Measurements from ENCODE around the gene FRRS1L. TPM values are rescaled to one million over a fixed set of nuclear protein-coding genes. Genes with fewer than 3 reads are reported as not detected.
A peak's percentile ranks its signal among the peaks of the same experiment; 100 is the strongest.

Gene FRRS1L
- total and polyA plus RNA-seq, 2 of the 13 experiments (the other 11 are each of a cell fraction or from before 2014, with no cell fraction given): 0.02 to 0.03 TPM

GRCh38 chr9:109133533-109133932, 33.5 kb downstream of the FRRS1L start:
- no peak overlapping the region for H3K27ac ChIP-seq (ENCODE audit: extremely low read length, insufficient read depth, low read length)
- H4K20me1 ChIP-seq (ENCODE audit: insufficient read depth, low read length): no peaks in the 10 kb centered on the region
- peaks cover 59% of the 10 kb centered on the region for H3K4me1 ChIP-seq (ENCODE audit: insufficient read depth, low read length)
- DNase-seq (ENCODE audit: low spot score) (no peak), ATAC-seq (no peak), FAIRE-seq (no peak)
- no peaks in the 10 kb centered on the region for H3K9me3 ChIP-seq (ENCODE audit: low read length)
- no peaks in the 10 kb centered on the region for H3K27me3 ChIP-seq (ENCODE audit: control insufficient read depth in 1 of 2, insufficient read depth in 2 of 2, low read length in 2 of 2)
- ChIA-PET POLR2A (no interaction called here), CTCF (ENCODE audit: low intra/inter-chr PET ratio, low total read pairs) (no interaction called here)
- no peak overlapping the region for H3K4me3 ChIP-seq (replicated peaks in 1 of 3; ENCODE audit: insufficient read depth in 1 of 3, low read depth in 2 of 3, low read length in 3 of 3)
- TF ChIP-seq MAFK (conservative IDR thresholded peaks at IDR 0.05 in 1 of 2, IDR thresholded peaks at IDR 0.05 in 1 of 2; ENCODE audit: low read length in 2 of 2) (peak in 1 of 2 experiments; percentile 64; a peak in 2 of 4 replicates), ZNF577 (CRISPR knock-in tag; IDR thresholded peaks at IDR 0.05; ENCODE audit: borderline replicate concordance, low read depth) (no peak)
- in situ Hi-C loops (cut with HindIII; ENCODE audit: extremely low pct_ligation_motif_present, low pct_unique_long_range_greater_than_20kb): no loop called here
- H3K36me3 ChIP-seq (replicated peaks in 1 of 2; ENCODE audit: control insufficient read depth in 1 of 2, insufficient read depth in 2 of 2, low read length in 2 of 2): no peaks in the 10 kb centered on the region
- no peaks in the 10 kb centered on the region for H3K79me2 ChIP-seq (ENCODE audit: insufficient read depth, low read length)
- H2AFZ ChIP-seq (ENCODE audit: low read length): no peak overlapping the region
- WGBS (ENCODE audit: low lambda C conversion rate): 96% methylated on average over 2 of the region's 2 CpGs
- H3K4me2 ChIP-seq (ENCODE audit: low read depth, low read length): no peak overlapping the region
- intact Hi-C loops (cut with micrococcal nuclease; ENCODE audit: unreplicated experiment): loop anchor here (2.0 kb wide), 1 partner anchor 49 kb away; no protein-coding TSS in a partner anchor
- H3K9ac ChIP-seq (ENCODE audit: insufficient read depth, low read depth, low read length): no peak overlapping the region
- BruUV-seq (replicated peaks): no TSS peak

- Histone ChIP-seq H3K4me2 (ENCODE audit: low read depth, low read length) (peak overlapping the region; percentile 72), H3K4me1 (ENCODE audit: insufficient read depth, low read length) (peaks cover 61% of the 10 kb centered on the region), H3K4me3 (replicated peaks in 1 of 3; ENCODE audit: insufficient read depth in 1 of 3, low read depth in 2 of 3, low read length in 3 of 3) (peak overlapping the region; percentile 50 to 60 (median 59); a peak in 5 of 6 replicates), H2AFZ (ENCODE audit: low read length) (no peak overlapping the region), H3K27ac (ENCODE audit: extremely low read length, insufficient read depth, low read length) (peak overlapping the region; percentile 69), H3K27me3 (ENCODE audit: control insufficient read depth in 1 of 2, insufficient read depth in 2 of 2, low read length in 2 of 2) (no peaks in the 10 kb centered on the region), H3K9ac (ENCODE audit: insufficient read depth, low read depth, low read length) (peak overlapping the region; percentile 36; the same call in 1 of the 2 replicates), H4K20me1 (ENCODE audit: insufficient read depth, low read length) (no peaks in the 10 kb centered on the region), H3K9me3 (ENCODE audit: low read length) (no peaks in the 10 kb centered on the region), H3K79me2 (ENCODE audit: insufficient read depth, low read length) (no peaks in the 10 kb centered on the region), H3K36me3 (replicated peaks in 1 of 2; ENCODE audit: control insufficient read depth in 1 of 2, insufficient read depth in 2 of 2, low read length in 2 of 2) (no peaks in the 10 kb centered on the region)
- ChIA-PET POLR2A (interaction anchor here (0.8 kb wide), 1 partner anchor 13 kb away, joined by 3 read pairs; the partner anchor contains the start of gene TMEM245), CTCF (ENCODE audit: low intra/inter-chr PET ratio, low total read pairs) (no interaction called here)
- DNase-seq (ENCODE audit: low spot score): peak; percentile 19
- in situ Hi-C loops (cut with HindIII; ENCODE audit: extremely low pct_ligation_motif_present, low pct_unique_long_range_greater_than_20kb): no loop called here
- intact Hi-C loops (cut with micrococcal nuclease; ENCODE audit: unreplicated experiment): loop anchor here (1.0 to 2.0 kb wide), 2 partner anchors 34 to 50 kb away; no protein-coding TSS in a partner anchor
- peak; percentile 65 for FAIRE-seq
- ATAC-seq: peak; percentile 77
- WGBS (ENCODE audit: low lambda C conversion rate): 17% methylated on average over 2 of the region's 2 CpGs
- BruUV-seq (replicated peaks): no TSS peak
- peak; percentile 26; the same call in 1 of the 2 replicates for TF ChIP-seq AHDC1 (CRISPR knock-in tag; IDR thresholded peaks at IDR 0.05; ENCODE audit: borderline replicate concordance)
- TF ChIP-seq ZNF263 (CRISPR knock-in tag; IDR thresholded peaks at IDR 0.05): no peak
- 0 out of 2 replicates have a peak, but pooled peaks have one; percentile 12 for TF ChIP-seq SP5 (CRISPR knock-in tag; IDR thresholded peaks at IDR 0.05; ENCODE audit: borderline replicate concordance, low read depth)
- peak; percentile 49 for TF ChIP-seq STAG1 (CRISPR knock-in tag; IDR thresholded peaks at IDR 0.05)
- TF ChIP-seq KAT8 (CRISPR knock-in tag; IDR thresholded peaks at IDR 0.05): peak; percentile 14
- no peak for TF ChIP-seq BCL3 (CRISPR knock-in tag; IDR thresholded peaks at IDR 0.05)
- no peak for TF ChIP-seq SOX6 (IDR thresholded peaks at IDR 0.05)
- TF ChIP-seq SOX6 (CRISPR knock-in tag; IDR thresholded peaks at IDR 0.05): no peak
Observed at GRCh38 chr9:109132567-109133021, 34.5 kb downstream of the FRRS1L start.

All from HepG2 (cell line).